ENCODE results near the gene HELB.

The HELB gene

DNA sequence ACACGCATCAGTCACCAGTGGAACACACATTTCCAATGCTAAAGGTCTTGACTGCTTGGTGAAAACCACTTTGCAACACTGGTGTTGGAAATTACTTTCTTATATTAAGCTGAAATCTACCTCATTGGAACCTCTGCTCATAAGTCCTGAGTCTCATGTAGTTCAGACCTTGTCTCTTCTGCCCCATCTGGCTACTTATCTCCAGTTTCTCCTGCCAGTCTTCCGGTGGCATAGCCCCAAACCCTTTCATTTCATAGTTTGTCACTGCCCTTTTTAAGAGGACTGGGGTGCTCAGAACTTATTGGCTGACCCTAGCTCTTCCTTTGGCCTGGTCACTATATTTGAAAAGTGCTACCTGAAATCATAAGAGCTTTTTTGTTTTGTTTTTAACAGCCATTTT, 43.7 kb downstream of the HELB start:
- TF ChIP-seq, protein P1, sequence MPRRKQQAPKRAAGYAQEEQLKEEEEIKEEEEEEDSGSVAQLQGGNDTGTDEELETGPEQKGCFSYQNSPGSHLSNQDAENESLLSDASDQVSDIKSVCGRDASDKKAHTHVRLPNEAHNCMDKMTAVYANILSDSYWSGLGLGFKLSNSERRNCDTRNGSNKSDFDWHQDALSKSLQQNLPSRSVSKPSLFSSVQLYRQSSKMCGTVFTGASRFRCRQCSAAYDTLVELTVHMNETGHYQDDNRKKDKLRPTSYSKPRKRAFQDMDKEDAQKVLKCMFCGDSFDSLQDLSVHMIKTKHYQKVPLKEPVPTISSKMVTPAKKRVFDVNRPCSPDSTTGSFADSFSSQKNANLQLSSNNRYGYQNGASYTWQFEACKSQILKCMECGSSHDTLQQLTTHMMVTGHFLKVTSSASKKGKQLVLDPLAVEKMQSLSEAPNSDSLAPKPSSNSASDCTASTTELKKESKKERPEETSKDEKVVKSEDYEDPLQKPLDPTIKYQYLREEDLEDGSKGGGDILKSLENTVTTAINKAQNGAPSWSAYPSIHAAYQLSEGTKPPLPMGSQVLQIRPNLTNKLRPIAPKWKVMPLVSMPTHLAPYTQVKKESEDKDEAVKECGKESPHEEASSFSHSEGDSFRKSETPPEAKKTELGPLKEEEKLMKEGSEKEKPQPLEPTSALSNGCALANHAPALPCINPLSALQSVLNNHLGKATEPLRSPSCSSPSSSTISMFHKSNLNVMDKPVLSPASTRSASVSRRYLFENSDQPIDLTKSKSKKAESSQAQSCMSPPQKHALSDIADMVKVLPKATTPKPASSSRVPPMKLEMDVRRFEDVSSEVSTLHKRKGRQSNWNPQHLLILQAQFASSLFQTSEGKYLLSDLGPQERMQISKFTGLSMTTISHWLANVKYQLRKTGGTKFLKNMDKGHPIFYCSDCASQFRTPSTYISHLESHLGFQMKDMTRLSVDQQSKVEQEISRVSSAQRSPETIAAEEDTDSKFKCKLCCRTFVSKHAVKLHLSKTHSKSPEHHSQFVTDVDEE (CRISPR knock-in tag; IDR thresholded peaks at IDR 0.05): no peak
- TF ChIP-seq TCF4 (CRISPR knock-in tag; IDR thresholded peaks at IDR 0.05; ENCODE audit: borderline replicate concordance): no peak
- TF ChIP-seq ZC3H10 (CRISPR knock-in tag; IDR thresholded peaks at IDR 0.05): no peak
- TF ChIP-seq, protein P2, sequence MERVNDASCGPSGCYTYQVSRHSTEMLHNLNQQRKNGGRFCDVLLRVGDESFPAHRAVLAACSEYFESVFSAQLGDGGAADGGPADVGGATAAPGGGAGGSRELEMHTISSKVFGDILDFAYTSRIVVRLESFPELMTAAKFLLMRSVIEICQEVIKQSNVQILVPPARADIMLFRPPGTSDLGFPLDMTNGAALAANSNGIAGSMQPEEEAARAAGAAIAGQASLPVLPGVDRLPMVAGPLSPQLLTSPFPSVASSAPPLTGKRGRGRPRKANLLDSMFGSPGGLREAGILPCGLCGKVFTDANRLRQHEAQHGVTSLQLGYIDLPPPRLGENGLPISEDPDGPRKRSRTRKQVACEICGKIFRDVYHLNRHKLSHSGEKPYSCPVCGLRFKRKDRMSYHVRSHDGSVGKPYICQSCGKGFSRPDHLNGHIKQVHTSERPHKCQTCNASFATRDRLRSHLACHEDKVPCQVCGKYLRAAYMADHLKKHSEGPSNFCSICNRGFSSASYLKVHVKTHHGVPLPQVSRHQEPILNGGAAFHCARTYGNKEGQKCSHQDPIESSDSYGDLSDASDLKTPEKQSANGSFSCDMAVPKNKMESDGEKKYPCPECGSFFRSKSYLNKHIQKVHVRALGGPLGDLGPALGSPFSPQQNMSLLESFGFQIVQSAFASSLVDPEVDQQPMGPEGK (CRISPR knock-in tag; IDR thresholded peaks at IDR 0.05; ENCODE audit: borderline replicate concordance): no peak
- TF ChIP-seq ARNTL (CRISPR knock-in tag; IDR thresholded peaks at IDR 0.05; ENCODE audit: borderline replicate concordance, low read depth): no peak
- TF ChIP-seq, protein P3, sequence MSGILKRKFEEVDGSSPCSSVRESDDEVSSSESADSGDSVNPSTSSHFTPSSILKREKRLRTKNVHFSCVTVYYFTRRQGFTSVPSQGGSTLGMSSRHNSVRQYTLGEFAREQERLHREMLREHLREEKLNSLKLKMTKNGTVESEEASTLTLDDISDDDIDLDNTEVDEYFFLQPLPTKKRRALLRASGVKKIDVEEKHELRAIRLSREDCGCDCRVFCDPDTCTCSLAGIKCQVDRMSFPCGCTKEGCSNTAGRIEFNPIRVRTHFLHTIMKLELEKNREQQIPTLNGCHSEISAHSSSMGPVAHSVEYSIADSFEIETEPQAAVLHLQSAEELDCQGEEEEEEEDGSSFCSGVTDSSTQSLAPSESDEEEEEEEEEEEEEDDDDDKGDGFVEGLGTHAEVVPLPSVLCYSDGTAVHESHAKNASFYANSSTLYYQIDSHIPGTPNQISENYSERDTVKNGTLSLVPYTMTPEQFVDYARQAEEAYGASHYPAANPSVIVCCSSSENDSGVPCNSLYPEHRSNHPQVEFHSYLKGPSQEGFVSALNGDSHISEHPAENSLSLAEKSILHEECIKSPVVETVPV (CRISPR knock-in tag; IDR thresholded peaks at IDR 0.05): no peak
- no peak for TF ChIP-seq GLIS3 (CRISPR knock-in tag; IDR thresholded peaks at IDR 0.05)
- TF ChIP-seq RARB (CRISPR knock-in tag; IDR thresholded peaks at IDR 0.05): no peak
- no peak for TF ChIP-seq ZNF70 (CRISPR knock-in tag; IDR thresholded peaks at IDR 0.05)
- TF ChIP-seq ZFP30 (CRISPR knock-in tag; IDR thresholded peaks at IDR 0.05): no peak
- TF ChIP-seq, protein P4, sequence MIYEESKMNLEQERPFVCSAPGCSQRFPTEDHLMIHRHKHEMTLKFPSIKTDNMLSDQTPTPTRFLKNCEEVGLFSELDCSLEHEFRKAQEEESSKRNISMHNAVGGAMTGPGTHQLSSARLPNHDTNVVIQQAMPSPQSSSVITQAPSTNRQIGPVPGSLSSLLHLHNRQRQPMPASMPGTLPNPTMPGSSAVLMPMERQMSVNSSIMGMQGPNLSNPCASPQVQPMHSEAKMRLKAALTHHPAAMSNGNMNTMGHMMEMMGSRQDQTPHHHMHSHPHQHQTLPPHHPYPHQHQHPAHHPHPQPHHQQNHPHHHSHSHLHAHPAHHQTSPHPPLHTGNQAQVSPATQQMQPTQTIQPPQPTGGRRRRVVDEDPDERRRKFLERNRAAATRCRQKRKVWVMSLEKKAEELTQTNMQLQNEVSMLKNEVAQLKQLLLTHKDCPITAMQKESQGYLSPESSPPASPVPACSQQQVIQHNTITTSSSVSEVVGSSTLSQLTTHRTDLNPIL (CRISPR knock-in tag; IDR thresholded peaks at IDR 0.05; ENCODE audit: low read depth): no peak
- no peak for TF ChIP-seq BACH2 (CRISPR knock-in tag; IDR thresholded peaks at IDR 0.05; ENCODE audit: borderline replicate concordance)
- TF ChIP-seq TOX (CRISPR knock-in tag; IDR thresholded peaks at IDR 0.05; ENCODE audit: borderline replicate concordance): no peak
- no peak for TF ChIP-seq PPARA (CRISPR knock-in tag; IDR thresholded peaks at IDR 0.05; ENCODE audit: borderline replicate concordance)
- no peak for ATAC-seq

DNA sequence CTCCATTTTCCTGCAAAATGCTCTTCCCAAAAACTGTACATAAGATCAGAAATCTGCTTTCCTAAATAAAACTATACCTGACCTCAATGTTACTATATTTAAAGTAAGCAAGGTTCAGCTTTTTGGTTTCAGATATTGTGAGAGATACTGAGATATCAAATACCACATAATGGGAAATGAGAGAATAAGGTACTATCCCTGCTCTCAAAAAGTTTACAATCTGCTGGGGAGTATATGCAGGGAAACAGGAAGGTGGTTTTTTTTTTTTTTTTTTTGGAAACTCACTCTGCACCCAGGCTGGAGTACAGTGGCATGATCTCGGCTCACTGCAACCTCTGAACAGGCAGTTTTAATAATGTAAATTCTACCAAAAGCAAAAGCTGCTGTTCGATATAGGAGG, 49.0 kb downstream of the HELB start:
- TF ChIP-seq ESRRG (CRISPR knock-in tag; IDR thresholded peaks at IDR 0.05): no peak

DNA sequence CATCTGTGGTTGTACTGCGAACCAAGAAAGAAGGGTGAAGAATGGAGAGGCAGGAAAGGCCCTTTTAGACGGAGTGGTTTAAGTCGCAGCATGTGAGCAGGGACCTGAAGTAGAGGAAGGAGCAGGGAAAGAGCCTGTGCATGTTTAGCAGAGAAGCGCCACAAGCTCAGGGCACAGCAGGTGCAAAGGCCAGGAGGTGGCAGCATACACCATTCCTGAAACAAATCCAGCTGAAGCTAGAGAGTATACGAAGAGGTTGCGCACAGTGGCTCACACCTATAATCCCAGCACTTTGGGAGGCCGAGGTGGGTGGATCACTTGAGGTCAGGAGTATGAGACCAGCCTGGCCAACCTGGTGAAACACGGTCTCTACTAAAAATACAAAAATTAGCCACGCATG, 49.9 kb downstream of the HELB start:
- TF ChIP-seq, protein P1 (CRISPR knock-in tag; IDR thresholded peaks at IDR 0.05): no peak
- TF ChIP-seq, protein P2 (CRISPR knock-in tag; IDR thresholded peaks at IDR 0.05; ENCODE audit: borderline replicate concordance): no peak
- TF ChIP-seq ZNF8 (CRISPR knock-in tag; IDR thresholded peaks at IDR 0.05) (no peak), GLIS3 (CRISPR knock-in tag; IDR thresholded peaks at IDR 0.05) (no peak), ESRRG (CRISPR knock-in tag; IDR thresholded peaks at IDR 0.05) (no peak), CSDC2 (CRISPR knock-in tag; IDR thresholded peaks at IDR 0.05) (no peak), ARNTL (CRISPR knock-in tag; IDR thresholded peaks at IDR 0.05; ENCODE audit: borderline replicate concordance, low read depth) (no peak), ISL1 (CRISPR knock-in tag; IDR thresholded peaks at IDR 0.05) (no peak), OSR1 (CRISPR knock-in tag; IDR thresholded peaks at IDR 0.05) (no peak)
- TF ChIP-seq, protein P3 (CRISPR knock-in tag; IDR thresholded peaks at IDR 0.05): no peak
- ATAC-seq: peak; percentile 73

More for the DNA sequence above, 49.0 kb downstream of the HELB start:
- ATAC-seq: no peak

Data from SK-N-SH treated with all-trans-retinoic acid at 6 μM for 48 hours (cell line).